Measurements from ENCODE around the gene TBC1D8B. TPM values are rescaled to one million over a fixed set of nuclear protein-coding genes. Genes with fewer than 3 reads are reported as not detected.

TBC1D8B gene
- total and polyA plus RNA-seq, 2 donors (not counting 1 experiment from before 2014, with no cell fraction given) = 0.46 to 9.1 TPM

GRCh38 chrX:106906361-106906760, 103.9 kb downstream of the TBC1D8B start:
- Histone ChIP-seq H3K27ac (ENCODE audit: low read length in 2 of 2) (no peak overlapping the region), H2AFZ (ENCODE audit: insufficient read depth, low read depth, low read length, poor library complexity, severe bottlenecking) (no peak overlapping the region), H4K20me1 (ENCODE audit: control insufficient read depth, insufficient read depth, low read length, poor library complexity, severe bottlenecking) (no peaks in the 10 kb centered on the region), H3K79me2 (ENCODE audit: control insufficient read depth, insufficient read depth, low read length) (no peaks in the 10 kb centered on the region), H3K4me2 (replicated peaks; ENCODE audit: low read depth, low read length, poor library complexity, severe bottlenecking) (no peak overlapping the region), H3K4me1 (ENCODE audit: control insufficient read depth in 2 of 2, insufficient read depth in 2 of 2, low read length in 2 of 2) (no peaks in the 10 kb centered on the region), H3K9ac (ENCODE audit: low read length) (no peak overlapping the region), H3K4me3 (ENCODE audit: control extremely low read depth in 1 of 5, extremely low read depth in 1 of 5, insufficient read depth in 1 of 5, low read depth in 2 of 5, low read length in 4 of 5) (no peak overlapping the region), H3K9me3 (ENCODE audit: control extremely low read depth in 1 of 3, control insufficient read depth in 2 of 3, insufficient read depth in 1 of 3, low read length in 2 of 3) (no peaks in the 10 kb centered on the region), H3K36me3 (replicated peaks in 1 of 2; ENCODE audit: control extremely low read depth in 1 of 2, control insufficient read depth in 1 of 2, extremely low read depth in 1 of 2, insufficient read depth in 2 of 2, low read length in 1 of 2) (no peaks in the 10 kb centered on the region), H3K27me3 (replicated peaks in 1 of 4; ENCODE audit: control extremely low read depth in 1 of 4, control insufficient read depth in 3 of 4, insufficient read depth in 4 of 4, low read length in 3 of 4) (no peaks in the 10 kb centered on the region)
- POLR2A ChIA-PET = no interaction called here
- H3K27ac Mint-ChIP-seq = no peak overlapping the region
- CTCF ChIA-PET = no interaction called here
- no peak for TF ChIP-seq EZH2 (IDR thresholded peaks at IDR 0.05; ENCODE audit: borderline replicate concordance, insufficient read depth, low read depth, low read length, poor library complexity, severe bottlenecking)
- no peak for DNase-seq
- no peak for ATAC-seq (ENCODE audit: low read depth)
- 84% methylated on average over 5 of the region's 6 CpGs for WGBS (ENCODE audit: insufficient coverage)
- H3K9me3 Mint-ChIP-seq (ENCODE audit: insufficient read depth) = no peaks in the 10 kb centered on the region
- H3K4me1 Mint-ChIP-seq = no peaks in the 10 kb centered on the region
- intact Hi-C loops (cut with micrococcal nuclease) = no loop called here
- H3K27me3 Mint-ChIP-seq = no peaks in the 10 kb centered on the region
- no peak overlapping the region for H3K4me3 Mint-ChIP-seq

DNA sequence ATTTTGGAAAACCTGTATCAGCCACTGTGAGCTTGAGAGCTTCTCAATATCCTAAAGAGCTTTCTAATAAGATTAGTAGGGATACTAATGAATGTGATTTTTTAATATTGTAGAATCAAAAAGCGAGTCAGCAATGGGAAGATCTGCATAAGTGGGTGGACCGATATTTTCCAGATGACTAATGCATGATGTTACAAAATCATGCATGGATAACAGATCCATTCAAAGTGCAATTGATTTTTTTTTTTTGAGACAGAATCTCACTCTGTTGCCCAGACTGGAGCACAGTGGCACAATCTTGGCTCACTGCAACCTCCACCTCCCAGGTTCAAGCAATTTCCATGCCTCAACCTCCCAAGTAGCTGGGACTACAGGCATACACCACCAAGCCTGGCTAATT, 110.4 kb downstream of the TBC1D8B start:
- ATAC-seq (ENCODE audit: low read depth) (no peak), DNase-seq (no peak)
- no peaks in the 10 kb centered on the region for H3K4me1 Mint-ChIP-seq
- POLR2A ChIA-PET = no interaction called here
- Histone ChIP-seq H3K4me2 (replicated peaks; ENCODE audit: low read depth, low read length, poor library complexity, severe bottlenecking) (no peak overlapping the region), H3K27ac (ENCODE audit: low read length in 2 of 2) (no peak overlapping the region), H3K9me3 (ENCODE audit: control extremely low read depth in 1 of 3, control insufficient read depth in 2 of 3, insufficient read depth in 1 of 3, low read length in 2 of 3) (no peaks in the 10 kb centered on the region), H3K79me2 (ENCODE audit: control insufficient read depth, insufficient read depth, low read length) (no peaks in the 10 kb centered on the region), H3K9ac (ENCODE audit: low read length) (no peak overlapping the region), H3K36me3 (replicated peaks in 1 of 2; ENCODE audit: control extremely low read depth in 1 of 2, control insufficient read depth in 1 of 2, extremely low read depth in 1 of 2, insufficient read depth in 2 of 2, low read length in 1 of 2) (no peaks in the 10 kb centered on the region), H3K4me1 (ENCODE audit: control insufficient read depth in 2 of 2, insufficient read depth in 2 of 2, low read length in 2 of 2) (no peaks in the 10 kb centered on the region), H3K4me3 (ENCODE audit: control extremely low read depth in 1 of 5, extremely low read depth in 1 of 5, insufficient read depth in 1 of 5, low read depth in 2 of 5, low read length in 4 of 5) (no peak overlapping the region), H2AFZ (ENCODE audit: insufficient read depth, low read depth, low read length, poor library complexity, severe bottlenecking) (no peak overlapping the region), H4K20me1 (ENCODE audit: control insufficient read depth, insufficient read depth, low read length, poor library complexity, severe bottlenecking) (no peaks in the 10 kb centered on the region), H3K27me3 (replicated peaks in 1 of 4; ENCODE audit: control extremely low read depth in 1 of 4, control insufficient read depth in 3 of 4, insufficient read depth in 4 of 4, low read length in 3 of 4) (no peaks in the 10 kb centered on the region)
- peaks cover 24% of the 10 kb centered on the region for H3K27me3 Mint-ChIP-seq
- no peak overlapping the region for H3K4me3 Mint-ChIP-seq
- TF ChIP-seq CTCF (IDR thresholded peaks at IDR 0.05) = no peak
- no peak for TF ChIP-seq EZH2 (IDR thresholded peaks at IDR 0.05; ENCODE audit: borderline replicate concordance, insufficient read depth, low read depth, low read length, poor library complexity, severe bottlenecking)
- CTCF ChIA-PET = interaction anchor here (0.7 kb wide), 2 partner anchors 1133 to 1723 kb away, joined by 3 to 7 read pairs; no protein-coding TSS in a partner anchor
- intact Hi-C loops (cut with micrococcal nuclease) = no loop called here
- H3K9me3 Mint-ChIP-seq (ENCODE audit: insufficient read depth) = no peaks in the 10 kb centered on the region
- H3K27ac Mint-ChIP-seq = no peak overlapping the region
- WGBS (ENCODE audit: insufficient coverage) = no CpG with 5 or more reads among the region's 2 CpGs
